Ovary (tissue), 9 donors: ENCODE measurements around the gene DNAJA3. TPM values are rescaled to one million over a fixed set of nuclear protein-coding genes. Genes with fewer than 3 reads are reported as not detected.
A peak's percentile ranks its signal among the peaks of the same experiment; 100 is the strongest.

Experiments used
- DNase-seq, 5 donors: peaks; one replicate each; pipeline ENCODE4 v3.0.0-alpha.2; 2019 to 2020
- H3K27ac ChIP-seq, 2 donors: fragments of 200-600 bp; one replicate each; pipeline versions ENCODE4 v1.5.1 to v1.8.0; 2019 to 2022
- H3K27me3 ChIP-seq: fragments of 200-600 bp; one replicate; pipeline ENCODE4 v1.8.0; 2022
- H3K36me3 ChIP-seq: fragments of 200-600 bp; sonication (generic); one replicate; pipeline ENCODE4 v1.5.1; 2019
- H3K4me1 ChIP-seq: one replicate; pipeline ENCODE4 v1.8.1; 2013; ENCODE audit warnings: mild to moderate bottlenecking, moderate library complexity; ENCODE audit not compliant: insufficient read depth
- H3K4me3 ChIP-seq: fragments of 200-600 bp; sonication (generic); one replicate; pipeline ENCODE4 v1.5.1; 2017
- H3K9me3 ChIP-seq, 2 donors: fragments of 200-600 bp in 1 of 2; sonication (generic) in 1 of 2; one replicate each; pipeline versions ENCODE4 v1.5.1 to v1.8.1; 2013 to 2019; ENCODE audit warnings: mild to moderate bottlenecking in 1 of 2, moderate library complexity in 1 of 2
- CTCF ChIP-seq, 3 donors: fragments of 450-650 bp in 2 of 3; fragments of 200-600 bp in 1 of 3; IDR thresholded peaks; one replicate each; pipeline versions ENCODE4 v1.5.1 to v1.8.0; 2016 to 2022; ENCODE audit warnings: antibody characterized with exemption in 3 of 3, mild to moderate bottlenecking in 1 of 3
- EP300 ChIP-seq: sonication (generic); formaldehyde crosslinking; IDR thresholded peaks from one replicate; pipeline ENCODE4 v1.6.1; 2017; ENCODE audit warnings: antibody characterized with exemption
- POLR2A ChIP-seq: fragments of 450-650 bp; IDR thresholded peaks from one replicate; pipeline ENCODE4 v1.6.1; 2017; ENCODE audit warnings: antibody characterized with exemption, mild to moderate bottlenecking, moderate library complexity
- WGBS, 3 donors: extraction: QIAGEN DNeasy Blood & Tissue Kit in 1 of 3; methylation state at CpG; one replicate each; pipeline versions ENCODE4 v1.1.5 to v1.1.7; 2013 to 2017; 5-methylcytosine and 5-hydroxymethylcytosine counted together
- intact Hi-C, 4 donors: fragments of 100-400 bp; cut with DNase I; formaldehyde crosslinking; loops; one replicate each; pipeline versions ENCODE4 v1.11.0 to v1.15.1; 2022 to 2023
- polyA plus RNA-seq, 2 donors: library from polyadenylated mRNA; stranded (reverse); fragments of 200-250 nt in 1 of 2; fragments of 350-450 nt in 1 of 2; fragmentation: Illumina TruSeq in 1 of 2; extraction: RNeasy Lipid Tissue Mini Kit (QIAGEN cat#74804) in 1 of 2; gene quantifications; one replicate each; pipeline ENCODE4 v1.2.3, GENCODE V29; 2013 to 2014
- total RNA-seq, 7 donors: library from RNA; depleted of rRNA in 2 of 7; stranded (reverse); fragments of >200 nt in 2 of 7; fragmentation: NEBNext Ultra II Directional in 3 of 7; extraction: Animal tissue kit (Norgen Biotek cat#: 25700) in 3 of 7; gene quantifications; one replicate each; pipeline versions ENCODE4 v1.1.0 to v1.2.4, GENCODE V29; 2016 to 2023
- donor health status: DM: no; HTN: no; CAD: no; lungs with moderate emphysema.
- donor health status: DM: no; HTN: no; CAD: no.
- donor health status: Bipolar disorder and iron deficiency.
- donor health status: DM: yes; HTN: yes; CAD: no.
- donor health status: DM: no; HTN: no; CAD: no.
- donor health status: DM: yes; HTN: yes; CAD: no.

Gene DNAJA3
- total and polyA plus RNA-seq, 9 donors, result 26.4 to 47.0 (median 35.2) TPM

GRCh38 chr16:4411684-4412083 lies 14.0 kb upstream of the DNAJA3 start:
- H3K4me1 ChIP-seq, result peaks cover 4% of the 10 kb centered on the region

GRCh38 chr16:4412159-4412558 lies 13.5 kb upstream of the DNAJA3 start:
- no peak overlapping the region for H3K4me3 ChIP-seq
- peak overlapping the region in 1 of 2 donors; percentile 3 for H3K27ac ChIP-seq
- no peak for DNase-seq
- TF ChIP-seq EP300 (no peak), CTCF (IDR thresholded peaks at IDR 0.05) (no peak), POLR2A (no peak)
- no peaks in the 10 kb centered on the region for H3K27me3 ChIP-seq
- no peaks in the 10 kb centered on the region for H3K9me3 ChIP-seq
- peaks cover 4% of the 10 kb centered on the region for H3K4me1 ChIP-seq
- intact Hi-C loops, result no loop called here
- H3K36me3 ChIP-seq, result no peaks in the 10 kb centered on the region
- 78 to 89% (median 83%) methylated on average over 8 of the region's 8 CpGs for WGBS, 3 donors

More at GRCh38 chr16:4411684-4412083, 14.0 kb upstream of the DNAJA3 start:
- Histone ChIP-seq H3K9me3 (no peaks in the 10 kb centered on the region), H3K36me3 (no peaks in the 10 kb centered on the region), H3K4me3 (no peak overlapping the region), H3K27ac (peak overlapping the region in 1 of 2 donors; percentile 3), H3K27me3 (no peaks in the 10 kb centered on the region)
- intact Hi-C loops, result no loop called here
- DNase-seq, result peak in 4 of 5 donors; percentile 60 to 84 (median 74)
- no peak for TF ChIP-seq POLR2A
- no peak for TF ChIP-seq CTCF (IDR thresholded peaks at IDR 0.05)
- no peak for TF ChIP-seq EP300
- WGBS, 3 donors, result 21 to 27% (median 23%) methylated on average over 12 to 16 of the region's 16 CpGs

GRCh38 chr16:4412854-4413253 lies 12.8 kb upstream of the DNAJA3 start:
- 89 to 100% (median 95%) methylated on average over 4 of the region's 4 CpGs for WGBS, 3 donors
- H3K27me3 ChIP-seq, result no peaks in the 10 kb centered on the region
- no peak for DNase-seq
- H3K9me3 ChIP-seq, result no peaks in the 10 kb centered on the region
- H3K4me3 ChIP-seq, result no peak overlapping the region
- no peaks in the 10 kb centered on the region for H3K36me3 ChIP-seq
- peaks cover 4% of the 10 kb centered on the region for H3K4me1 ChIP-seq
- intact Hi-C loops, result no loop called here
- H3K27ac ChIP-seq, result no peak overlapping the region
- TF ChIP-seq CTCF (IDR thresholded peaks at IDR 0.05) (no peak), EP300 (no peak), POLR2A (no peak)

GRCh38 chr16:4414187-4414917 lies 11.3 kb upstream of the DNAJA3 start:
- Histone ChIP-seq H3K36me3 (no peaks in the 10 kb centered on the region), H3K4me1 (peaks cover 4% of the 10 kb centered on the region), H3K27ac (no peak overlapping the region), H3K27me3 (no peaks in the 10 kb centered on the region), H3K9me3 (no peaks in the 10 kb centered on the region), H3K4me3 (no peak overlapping the region)
- intact Hi-C loops, result no loop called here
- WGBS, 3 donors, result 93% methylated on average over 7 of the region's 7 CpGs
- no peak for DNase-seq
- TF ChIP-seq POLR2A (no peak), CTCF (IDR thresholded peaks at IDR 0.05) (no peak), EP300 (no peak)
